OCI-LY3 (cell line): ENCODE measurements around the gene TEX261.

Experiments
- EZH2phosphoT487 ChIP-seq: fragments of 200-600 bp; shearing (Covaris generic); IDR thresholded peaks from 2 replicates; pipeline ENCODE4 v1.6.1; 2018; ENCODE audit warnings: antibody characterized with exemption, mixed run types, low read depth
- TF ChIP-seq, protein P1 (sequence below): fragments of 200-600, 300-600 bp; sonication (generic); IDR thresholded peaks from 2 replicates; pipeline ENCODE4 v1.5.1; 2014; ENCODE audit warnings: antibody characterized with exemption, low read length, low read depth

DNA sequence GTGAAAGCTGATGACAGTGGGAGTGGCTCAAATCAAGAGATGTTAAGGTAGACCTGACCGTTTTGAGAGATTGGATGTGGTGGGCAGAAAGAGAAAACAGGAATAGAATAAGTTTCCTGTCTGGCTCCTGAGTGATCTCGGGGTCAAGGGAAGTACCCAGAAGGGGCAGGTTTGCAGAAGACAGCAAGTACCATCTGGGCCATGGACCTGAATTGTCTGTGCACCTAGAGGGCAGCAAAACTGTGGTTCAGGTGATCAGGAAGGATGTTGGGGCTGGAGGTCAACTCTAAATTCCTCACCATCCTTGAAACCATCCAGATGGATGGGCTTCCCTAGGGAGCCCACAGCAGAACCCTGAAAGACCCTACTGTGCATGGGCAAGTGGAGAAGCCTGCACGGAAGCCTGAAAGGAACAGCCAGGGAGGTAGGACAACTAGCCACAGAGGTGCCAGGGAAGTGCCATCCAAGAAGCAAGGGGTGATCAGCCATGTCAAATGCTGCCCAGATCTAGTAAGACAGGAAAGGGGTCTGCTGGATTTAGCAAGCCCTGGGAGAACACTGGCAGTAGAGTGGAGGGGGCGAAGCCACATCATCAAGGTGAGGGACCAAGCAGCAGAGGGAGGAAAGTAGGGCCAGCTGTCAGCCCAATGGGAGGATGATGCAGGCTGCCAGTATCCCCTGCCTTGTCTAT lies 8.0 kb downstream of the TEX261 start:
- TF ChIP-seq, protein P1, sequence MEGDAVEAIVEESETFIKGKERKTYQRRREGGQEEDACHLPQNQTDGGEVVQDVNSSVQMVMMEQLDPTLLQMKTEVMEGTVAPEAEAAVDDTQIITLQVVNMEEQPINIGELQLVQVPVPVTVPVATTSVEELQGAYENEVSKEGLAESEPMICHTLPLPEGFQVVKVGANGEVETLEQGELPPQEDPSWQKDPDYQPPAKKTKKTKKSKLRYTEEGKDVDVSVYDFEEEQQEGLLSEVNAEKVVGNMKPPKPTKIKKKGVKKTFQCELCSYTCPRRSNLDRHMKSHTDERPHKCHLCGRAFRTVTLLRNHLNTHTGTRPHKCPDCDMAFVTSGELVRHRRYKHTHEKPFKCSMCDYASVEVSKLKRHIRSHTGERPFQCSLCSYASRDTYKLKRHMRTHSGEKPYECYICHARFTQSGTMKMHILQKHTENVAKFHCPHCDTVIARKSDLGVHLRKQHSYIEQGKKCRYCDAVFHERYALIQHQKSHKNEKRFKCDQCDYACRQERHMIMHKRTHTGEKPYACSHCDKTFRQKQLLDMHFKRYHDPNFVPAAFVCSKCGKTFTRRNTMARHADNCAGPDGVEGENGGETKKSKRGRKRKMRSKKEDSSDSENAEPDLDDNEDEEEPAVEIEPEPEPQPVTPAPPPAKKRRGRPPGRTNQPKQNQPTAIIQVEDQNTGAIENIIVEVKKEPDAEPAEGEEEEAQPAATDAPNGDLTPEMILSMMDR = no peak
- no peak for TF ChIP-seq EZH2phosphoT487
